GM19468 (cell line): ENCODE results near the gene TSEN54.

Experiments used
- ATAC-seq: cut with Tn5 transposase; IDR thresholded peaks from one replicate; pipeline ENCODE4 v1.9.1; 2021; ENCODE audit warnings: mild to moderate bottlenecking, moderate library complexity, moderate number of reproducible peaks; ENCODE audit not compliant: unreplicated experiment; ENCODE audit errors: extremely low read depth

TSEN54 gene

DNA sequence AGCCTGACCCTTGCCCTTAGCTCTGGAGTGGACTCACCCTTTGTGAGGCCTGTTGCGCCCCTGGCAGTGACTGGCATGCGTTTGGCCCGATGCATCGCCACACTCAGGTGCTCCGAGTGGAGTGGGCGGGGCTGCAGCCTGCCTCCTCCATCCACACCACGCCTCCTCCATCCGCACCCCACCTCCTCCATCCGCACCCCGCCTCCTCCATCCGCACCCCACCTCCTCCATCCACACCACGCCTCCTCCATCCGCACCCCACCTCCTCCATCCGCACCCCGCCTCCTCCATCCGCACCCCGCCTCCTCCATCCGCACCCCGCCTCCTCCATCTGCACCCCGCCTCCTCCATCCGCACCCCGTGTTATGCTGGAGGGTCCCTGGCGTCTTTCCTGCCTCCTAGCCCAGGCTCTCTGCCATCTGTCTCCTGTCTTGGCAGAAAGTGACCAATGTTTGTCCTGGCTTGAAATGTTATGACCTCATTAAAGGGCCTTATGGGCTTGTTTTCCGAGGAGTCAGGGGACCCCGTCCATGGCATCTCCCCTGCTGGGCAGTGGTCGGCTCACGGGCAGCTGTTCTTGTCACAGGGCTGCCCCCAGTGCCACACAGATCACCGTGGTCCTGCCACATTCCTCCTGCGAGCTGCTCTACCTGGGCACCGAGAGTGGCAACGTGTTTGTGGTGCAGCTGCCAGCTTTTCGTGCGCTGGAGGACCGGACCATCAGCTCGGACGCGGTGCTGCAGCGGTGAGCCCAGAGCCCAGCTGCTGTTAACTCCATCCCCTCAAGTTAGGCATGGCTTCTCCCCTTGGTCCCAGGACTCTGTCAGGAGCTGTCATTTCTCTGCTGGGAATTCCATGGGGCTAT, 42.6 kb downstream of the TSEN54 start:
- ATAC-seq, result no peak

DNA sequence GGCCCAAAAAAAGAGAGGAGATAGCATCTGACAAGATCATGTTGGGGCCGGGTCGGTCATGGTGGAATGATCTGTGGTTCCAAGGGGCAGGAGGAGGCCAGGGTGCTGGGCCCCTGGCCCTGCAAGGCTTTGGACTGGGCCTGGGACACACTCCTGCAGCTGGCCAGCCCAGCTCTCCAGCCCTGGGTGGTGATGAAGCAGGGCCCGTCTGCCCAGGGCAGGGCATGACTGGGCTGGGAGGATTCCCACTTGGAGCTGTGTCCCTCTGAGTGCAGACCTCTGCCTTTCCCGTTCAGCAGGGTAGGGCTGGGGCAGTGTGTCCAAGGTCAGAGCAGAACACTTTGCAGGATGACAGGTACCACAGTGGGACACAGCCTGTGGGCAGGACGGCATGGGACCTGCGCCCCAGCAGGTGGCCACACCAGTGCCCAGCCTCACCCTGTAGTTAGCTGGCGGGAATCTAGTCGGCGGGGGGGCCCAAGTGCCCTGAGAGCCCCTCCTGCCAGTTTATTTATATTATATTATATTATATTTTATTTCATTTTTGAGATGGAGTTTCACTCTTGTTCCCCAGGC, 43.7 kb downstream of the TSEN54 start:
- no peak for ATAC-seq

DNA sequence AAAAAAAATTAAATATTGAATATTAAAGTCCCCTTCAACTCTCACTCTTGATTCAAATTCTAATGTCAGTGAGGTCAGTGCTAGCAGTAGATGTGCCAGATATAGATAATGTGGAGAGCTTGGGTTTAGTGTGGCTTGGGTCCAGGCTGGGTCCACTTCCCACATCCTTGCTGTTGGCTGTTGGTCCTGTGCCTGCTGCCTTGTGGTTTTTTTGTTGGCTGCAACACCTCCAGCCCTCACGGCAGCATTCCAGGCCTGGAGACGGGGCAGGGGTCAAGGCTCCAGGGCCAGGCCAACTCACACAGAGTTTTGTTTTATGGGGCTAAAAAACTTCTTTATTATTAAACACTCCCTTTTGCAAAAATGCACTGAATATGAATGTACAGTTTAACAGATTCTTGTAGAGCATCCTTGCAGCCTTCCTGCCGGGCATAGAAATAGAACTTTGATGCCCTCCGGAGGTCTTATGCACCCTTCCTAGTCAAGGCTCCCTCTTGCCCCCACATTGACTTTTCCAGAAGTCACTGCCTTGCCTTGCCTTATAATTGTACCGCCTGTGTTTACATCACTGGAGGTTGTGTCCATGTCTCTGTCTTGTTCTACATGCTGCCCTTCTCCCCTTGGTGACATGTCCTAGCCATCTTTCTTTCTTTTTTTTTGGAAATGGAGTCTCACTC, 45.7 kb downstream of the TSEN54 start:
- no peak for ATAC-seq

DNA sequence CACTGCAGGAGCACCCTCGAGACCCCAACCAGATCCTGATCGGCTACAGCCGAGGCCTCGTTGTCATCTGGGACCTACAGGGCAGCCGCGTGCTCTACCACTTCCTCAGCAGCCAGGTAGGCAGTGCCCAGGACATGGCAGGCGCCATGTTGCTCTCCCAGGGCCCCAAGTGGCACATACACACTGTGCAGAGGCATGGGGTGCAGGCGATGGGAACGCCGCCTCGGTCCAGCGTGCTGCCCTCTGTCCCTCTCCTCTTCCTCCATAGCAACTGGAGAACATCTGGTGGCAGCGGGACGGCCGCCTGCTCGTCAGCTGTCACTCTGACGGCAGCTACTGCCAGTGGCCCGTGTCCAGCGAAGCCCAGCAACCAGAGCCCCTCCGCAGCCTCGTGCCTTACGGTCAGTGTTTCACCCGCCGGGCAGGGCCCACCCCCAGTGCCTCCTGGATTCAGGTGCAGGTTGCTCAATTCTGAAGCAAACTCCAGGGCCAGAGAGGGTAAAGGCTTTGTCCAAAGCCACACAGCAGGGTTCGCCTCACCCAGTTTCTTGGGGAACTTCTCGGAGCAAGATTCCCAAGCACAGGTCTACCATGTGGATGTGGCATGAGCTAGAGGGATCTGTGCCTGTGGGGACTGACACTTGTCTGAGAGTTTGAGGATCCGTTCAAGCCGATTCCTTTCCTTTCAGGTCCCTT, 46.9 kb downstream of the TSEN54 start:
- no peak for ATAC-seq

DNA sequence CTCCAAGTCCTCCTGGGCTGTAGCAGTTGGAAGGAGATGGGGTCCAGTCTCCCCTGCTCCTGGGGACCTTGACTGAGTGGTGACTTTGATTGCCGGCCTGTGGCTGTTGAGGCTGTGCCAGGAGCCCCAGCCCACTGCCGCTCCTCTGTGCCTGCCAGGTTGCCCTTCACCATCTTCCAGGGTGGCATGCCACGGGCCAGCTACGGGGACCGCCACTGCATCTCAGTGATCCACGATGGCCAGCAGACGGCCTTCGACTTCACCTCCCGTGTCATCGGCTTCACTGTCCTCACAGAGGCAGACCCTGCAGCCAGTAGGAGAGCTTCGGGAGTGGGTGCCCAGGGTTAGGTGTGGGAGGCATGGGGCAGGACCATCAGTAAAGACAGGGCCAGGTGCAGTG, 47.9 kb downstream of the TSEN54 start:
- ATAC-seq, result no peak

DNA sequence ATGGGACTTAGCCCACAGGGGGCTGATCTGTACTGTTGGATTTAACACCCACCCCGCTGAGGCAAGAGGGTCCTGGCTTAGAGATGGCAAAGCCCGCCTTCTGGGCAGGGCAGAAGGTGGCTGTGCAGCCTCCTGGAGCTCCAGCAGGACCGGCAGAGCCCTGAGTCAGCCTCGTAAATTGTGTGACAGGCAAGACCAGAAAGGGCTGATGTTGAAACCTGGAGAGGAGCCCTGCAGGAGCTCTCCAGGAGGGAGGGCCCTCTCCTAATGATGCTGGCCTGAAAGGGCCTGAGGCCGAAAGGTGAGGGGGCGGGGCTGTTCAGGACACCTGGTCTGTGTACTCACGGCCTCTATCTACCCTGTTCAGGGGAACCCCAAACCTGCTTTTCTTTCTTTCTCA, 48.7 kb downstream of the TSEN54 start:
- ATAC-seq, result no peak

DNA sequence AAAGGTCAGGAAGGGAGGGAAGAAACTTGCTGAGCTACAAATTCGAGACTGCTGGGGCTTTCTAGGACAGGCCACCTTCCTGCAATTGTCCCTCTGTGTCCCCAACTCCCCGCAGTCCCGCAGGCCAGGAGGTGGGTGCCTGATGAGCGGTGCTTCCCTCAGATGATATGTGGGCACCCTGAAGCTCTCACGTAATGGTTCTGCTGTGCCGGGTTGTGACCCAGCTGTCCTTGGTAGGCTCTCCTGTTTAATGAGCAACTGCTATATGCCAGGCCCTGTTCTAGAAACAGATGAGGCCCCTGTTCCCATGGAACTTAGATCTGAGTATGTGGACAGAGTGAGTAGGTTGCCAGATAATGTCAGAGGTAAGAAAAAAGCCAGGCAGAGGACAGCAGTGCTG, 49.3 kb downstream of the TSEN54 start:
- ATAC-seq, result no peak

DNA sequence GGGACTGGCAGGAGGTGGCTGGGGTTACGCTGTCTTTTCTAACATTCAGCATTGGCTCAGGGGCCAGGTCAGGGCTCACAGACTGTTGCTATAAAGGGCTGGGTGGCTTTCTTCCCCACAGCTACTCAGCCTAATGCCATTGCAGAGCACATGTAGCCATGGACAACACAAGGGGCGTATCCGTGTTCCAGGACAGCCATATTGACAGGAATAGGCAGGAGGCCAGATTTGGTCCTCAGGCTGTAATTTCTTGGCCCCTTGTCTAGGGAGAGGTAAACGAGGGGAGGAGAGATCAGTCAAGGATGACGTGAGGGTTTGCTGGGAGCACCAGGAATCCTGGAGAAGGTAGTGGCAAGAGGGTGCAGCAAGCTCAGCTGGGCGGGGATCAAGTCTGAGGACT, 50.1 kb downstream of the TSEN54 start:
- no peak for ATAC-seq

DNA sequence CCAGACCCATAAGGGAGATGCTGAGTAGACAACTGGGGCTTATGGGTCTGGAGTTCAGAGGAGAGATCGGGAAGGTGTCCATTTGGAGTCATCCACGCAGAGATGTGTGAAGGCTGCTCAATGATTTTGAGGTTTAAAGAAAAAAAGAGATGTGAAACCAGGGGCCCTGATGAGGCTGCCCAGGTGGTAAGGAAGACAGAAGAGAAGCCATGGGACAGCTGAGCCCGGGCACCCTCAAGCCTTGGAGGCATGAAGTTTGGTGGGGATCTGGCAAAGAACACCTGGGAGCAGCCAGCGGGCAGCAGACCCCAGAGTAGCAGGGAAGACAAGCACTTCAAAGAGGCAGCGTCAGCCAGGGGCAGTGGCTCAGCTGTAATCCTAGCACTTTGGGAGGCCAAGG, 50.5 kb downstream of the TSEN54 start:
- ATAC-seq, result no peak

DNA sequence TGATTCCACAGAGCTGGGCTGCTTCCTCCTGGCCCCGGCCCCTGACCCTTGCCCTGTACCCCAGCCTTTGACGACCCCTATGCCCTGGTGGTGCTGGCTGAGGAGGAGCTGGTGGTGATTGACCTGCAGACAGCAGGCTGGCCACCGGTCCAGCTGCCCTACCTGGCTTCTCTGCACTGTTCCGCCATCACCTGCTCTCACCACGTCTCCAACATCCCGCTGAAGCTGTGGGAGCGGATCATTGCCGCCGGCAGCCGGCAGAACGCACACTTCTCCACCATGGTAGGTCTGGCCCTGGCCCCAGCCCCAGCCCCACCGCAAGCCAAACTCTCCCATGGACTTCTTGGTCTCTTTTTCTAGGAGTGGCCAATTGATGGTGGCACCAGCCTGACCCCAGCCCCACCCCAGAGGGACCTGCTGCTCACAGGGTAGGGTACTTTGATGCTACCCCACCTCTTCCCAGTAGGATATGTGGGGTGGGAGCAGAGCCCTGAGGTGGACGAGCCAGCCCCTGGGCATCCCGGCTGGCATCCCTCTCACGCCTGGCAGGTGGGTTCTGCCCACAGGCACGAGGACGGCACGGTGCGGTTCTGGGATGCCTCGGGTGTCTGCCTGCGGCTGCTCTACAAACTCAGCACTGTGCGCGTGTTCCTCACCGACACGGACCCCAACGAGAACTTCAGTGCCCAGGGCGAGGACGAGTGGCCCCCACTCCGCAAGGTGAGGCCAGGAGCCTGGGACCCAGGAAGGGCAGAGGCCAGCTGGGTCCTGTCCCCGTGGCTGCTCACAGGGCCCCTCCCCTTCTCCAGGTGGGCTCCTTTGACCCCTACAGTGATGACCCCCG, 52.3 kb downstream of the TSEN54 start:
- no peak for ATAC-seq

DNA sequence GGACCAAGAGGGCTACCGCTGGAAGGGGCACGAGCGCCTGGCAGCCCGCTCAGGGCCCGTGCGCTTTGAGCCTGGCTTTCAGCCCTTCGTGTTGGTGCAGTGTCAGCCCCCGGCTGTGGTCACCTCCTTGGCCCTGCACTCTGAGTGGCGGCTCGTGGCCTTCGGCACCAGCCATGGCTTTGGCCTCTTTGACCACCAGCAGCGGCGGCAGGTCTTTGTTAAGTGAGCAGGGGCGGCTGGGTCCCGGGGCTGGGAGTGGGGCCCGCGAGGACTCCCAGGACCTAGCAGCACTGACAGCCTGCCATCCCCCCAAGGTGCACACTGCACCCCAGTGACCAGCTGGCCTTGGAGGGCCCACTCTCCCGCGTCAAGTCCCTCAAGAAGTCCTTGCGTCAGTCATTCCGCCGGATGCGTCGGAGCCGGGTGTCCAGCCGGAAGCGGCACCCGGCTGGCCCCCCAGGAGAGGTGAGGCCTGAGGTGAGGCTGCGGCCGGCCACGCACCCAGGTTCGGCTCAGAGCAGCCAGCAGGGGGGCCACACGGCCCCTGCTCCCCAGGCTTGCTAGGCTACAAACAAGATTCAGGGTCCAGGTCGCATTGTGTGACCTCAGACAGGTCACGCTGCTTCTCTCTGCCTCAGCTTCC, 53.8 kb downstream of the TSEN54 start:
- ATAC-seq, result no peak

DNA sequence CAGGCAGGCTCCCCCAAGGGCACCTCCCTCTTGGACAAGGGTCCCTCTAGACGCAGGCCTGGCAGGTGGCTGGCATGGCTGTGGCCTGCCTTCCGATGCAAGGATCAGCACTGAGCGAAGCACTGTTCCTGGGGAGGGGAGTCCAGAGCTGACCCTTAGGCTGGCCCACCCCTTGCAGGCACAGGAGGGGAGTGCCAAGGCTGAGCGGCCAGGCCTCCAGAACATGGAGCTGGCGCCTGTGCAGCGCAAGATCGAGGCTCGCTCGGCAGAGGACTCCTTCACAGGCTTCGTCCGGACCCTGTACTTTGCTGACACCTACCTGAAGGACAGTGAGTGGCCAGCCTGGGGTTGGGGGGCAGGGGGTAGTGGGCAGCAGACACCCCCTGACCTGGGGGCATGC, 54.4 kb downstream of the TSEN54 start:
- no peak for ATAC-seq

DNA sequence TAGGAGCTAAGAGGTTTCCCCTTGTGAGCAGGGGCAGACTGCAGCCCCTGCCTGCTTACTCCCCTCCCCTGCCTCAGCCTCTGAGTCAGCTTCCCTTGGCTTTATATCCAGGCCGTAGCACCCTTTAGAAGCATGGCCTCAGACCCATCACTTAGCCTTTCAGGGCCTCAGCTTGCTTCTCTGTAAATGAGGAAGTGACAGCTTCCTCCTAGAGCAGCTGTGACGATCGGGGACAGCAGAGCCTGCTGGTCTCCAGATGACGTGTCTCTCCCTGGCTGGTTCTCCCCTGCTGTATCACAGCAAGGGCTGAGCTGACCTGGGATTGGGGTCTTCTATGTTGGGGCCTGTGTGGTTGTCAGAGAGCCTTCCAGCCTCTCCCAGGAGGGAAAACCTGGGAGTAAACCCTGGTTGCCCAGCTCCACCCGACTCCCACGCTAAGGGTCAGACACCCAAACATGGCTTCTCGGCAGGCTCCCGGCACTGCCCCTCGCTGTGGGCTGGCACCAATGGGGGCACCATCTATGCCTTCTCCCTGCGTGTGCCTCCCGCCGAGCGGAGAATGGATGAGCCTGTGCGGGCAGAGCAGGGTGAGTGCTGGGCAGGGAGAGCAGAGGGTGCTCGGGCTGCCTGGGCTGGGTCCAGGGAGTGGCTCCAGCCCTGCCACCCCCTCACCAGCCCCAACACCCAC, 55.0 kb downstream of the TSEN54 start:
- ATAC-seq, result no peak

DNA sequence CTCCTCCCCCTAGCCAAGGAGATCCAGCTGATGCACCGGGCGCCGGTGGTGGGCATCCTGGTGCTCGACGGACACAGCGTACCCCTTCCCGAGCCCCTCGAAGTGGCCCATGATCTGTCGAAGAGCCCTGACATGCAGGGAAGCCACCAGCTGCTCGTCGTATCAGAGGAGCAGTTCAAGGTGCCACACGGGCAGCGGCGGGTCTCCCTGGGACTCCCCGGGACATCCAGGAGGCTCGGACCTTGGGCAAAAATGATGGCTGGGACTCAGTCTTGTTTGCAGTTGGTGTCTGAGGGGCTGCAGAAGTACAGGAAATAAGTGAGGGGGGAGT, 55.5 kb downstream of the TSEN54 start:
- no peak for ATAC-seq

DNA sequence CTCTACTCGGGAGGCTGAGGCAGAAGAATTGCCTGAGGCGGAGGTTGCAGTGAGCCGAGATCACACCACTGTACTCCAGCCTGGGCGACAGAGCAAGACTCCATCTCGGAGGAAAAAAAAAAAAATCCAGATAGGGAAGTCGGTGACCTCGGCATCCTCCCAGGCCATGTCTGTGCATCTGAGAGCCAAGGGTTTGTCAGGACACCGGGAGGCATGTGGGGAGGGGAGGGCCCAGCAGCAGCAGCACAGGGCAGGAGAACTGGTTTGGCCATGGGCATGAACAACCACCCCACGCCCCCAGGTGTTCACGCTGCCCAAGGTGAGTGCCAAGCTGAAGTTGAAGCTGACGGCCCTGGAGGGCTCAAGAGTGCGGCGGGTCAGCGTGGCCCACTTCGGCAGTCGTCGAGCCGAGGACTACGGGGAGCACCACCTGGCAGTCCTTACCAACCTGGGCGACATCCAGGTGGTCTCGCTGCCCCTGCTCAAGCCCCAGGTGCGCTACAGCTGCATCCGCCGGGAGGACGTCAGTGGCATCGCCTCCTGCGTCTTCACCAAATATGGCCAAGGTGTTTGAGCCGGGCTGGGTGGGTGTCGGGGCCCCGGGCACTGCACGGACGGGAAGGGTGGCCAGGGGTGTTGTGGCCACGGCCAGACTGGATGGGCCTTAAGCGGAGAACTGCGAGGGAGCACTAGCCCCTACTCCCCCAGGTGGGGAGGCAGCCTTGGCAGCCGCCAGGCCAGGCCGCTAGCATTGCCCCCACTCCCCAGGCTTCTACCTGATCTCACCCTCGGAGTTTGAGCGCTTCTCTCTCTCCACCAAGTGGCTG, 56.6 kb downstream of the TSEN54 start:
- ATAC-seq, result no peak

DNA sequence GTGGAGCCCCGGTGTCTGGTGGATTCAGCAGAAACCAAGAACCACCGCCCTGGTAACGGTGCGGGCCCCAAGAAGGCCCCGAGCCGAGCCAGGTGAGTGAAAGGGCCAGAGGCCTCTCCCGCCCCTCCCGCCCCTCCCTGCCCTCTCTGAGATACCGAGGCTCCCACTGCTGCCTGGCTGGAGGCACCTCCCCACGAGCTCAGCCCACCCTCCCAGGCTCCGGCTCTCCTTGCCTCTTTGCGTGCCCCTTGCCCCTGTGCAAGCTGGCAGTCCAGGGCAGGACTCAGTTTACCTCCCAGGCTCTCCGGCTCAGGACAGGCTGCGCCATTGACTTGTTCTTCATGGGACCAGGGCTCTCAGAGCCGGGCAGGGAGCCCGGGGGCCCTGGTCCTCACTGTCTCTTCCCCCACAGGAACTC, 57.2 kb downstream of the TSEN54 start:
- ATAC-seq, result no peak

DNA sequence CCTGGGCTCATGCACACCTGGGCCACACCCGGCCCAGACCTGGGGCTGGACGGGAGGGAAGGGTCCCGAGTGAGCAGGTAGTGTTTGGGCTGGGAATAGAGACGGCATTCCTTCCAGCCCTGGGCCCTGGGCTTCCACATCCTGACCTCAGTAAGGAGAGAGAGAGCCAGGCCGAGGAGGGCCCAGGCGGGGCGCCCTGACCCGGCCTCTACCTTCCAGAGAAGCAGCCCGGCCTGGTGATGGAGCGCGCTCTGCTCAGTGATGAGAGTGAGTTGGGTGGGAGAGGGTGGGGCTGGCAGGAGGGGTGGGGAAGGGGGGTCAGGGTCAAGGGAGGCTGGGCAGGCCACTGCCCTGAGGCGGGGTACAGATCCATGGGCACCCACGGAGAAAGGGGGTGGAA, 57.7 kb downstream of the TSEN54 start:
- ATAC-seq, result no peak
